Heart right ventricle (tissue), 16 donors: ENCODE results near the gene CORO2B. TPM values are rescaled to one million over a fixed set of nuclear protein-coding genes. Genes with fewer than 3 reads are reported as not detected.

ENCODE experiments used
- ATAC-seq, 8 donors: fragments of 200-7000 bp; cut with Tn5 transposase; one replicate each; pipeline ENCODE4 v1.9.1; 2020; ENCODE audit warnings: mild to moderate bottlenecking in 8 of 8, moderate library complexity in 8 of 8, moderate number of reproducible peaks in 1 of 8
- DNase-seq, 2 donors: peaks; one replicate each; pipeline ENCODE4 v3.0.0-alpha.2; 2020
- H3K27ac ChIP-seq, 10 donors: fragments of 200-600 bp; sonication (generic) in 2 of 10; one replicate each; pipeline versions ENCODE4 v1.5.0 to v1.8.0; 2020 to 2022; ENCODE audit warnings: mild to moderate bottlenecking in 3 of 10
- H3K27me3 ChIP-seq, 7 donors: fragments of 200-600 bp; one replicate each; pipeline ENCODE4 v1.8.0; 2021 to 2022; ENCODE audit warnings: mild to moderate bottlenecking in 2 of 7
- H3K36me3 ChIP-seq, 9 donors: fragments of 200-600 bp; sonication (generic) in 1 of 9; one replicate each; pipeline versions ENCODE4 v1.5.0 to v1.8.0; 2020 to 2022; ENCODE audit warnings: mild to moderate bottlenecking in 2 of 9
- H3K4me1 ChIP-seq, 9 donors: fragments of 200-600 bp; sonication (generic) in 1 of 9; one replicate each; pipeline versions ENCODE4 v1.5.0 to v1.8.0; 2020 to 2022; ENCODE audit warnings: mild to moderate bottlenecking in 4 of 9
- H3K4me3 ChIP-seq, 10 donors: fragments of 200-600 bp; sonication (generic) in 2 of 10; one replicate each; pipeline versions ENCODE4 v1.5.0 to v1.8.0; 2020 to 2022; ENCODE audit warnings: mild to moderate bottlenecking in 7 of 10, moderate library complexity in 2 of 10
- H3K9me3 ChIP-seq, 11 donors: fragments of 200-600 bp in 10 of 11; sonication (generic) in 2 of 11; one replicate each; pipeline versions ENCODE4 v1.5.0 to v1.8.0; 2013 to 2022; ENCODE audit warnings: mild to moderate bottlenecking in 2 of 11, control low read depth in 1 of 11, moderate library complexity in 1 of 11
- CTCF ChIP-seq, 9 donors: fragments of 200-600 bp; sonication (generic) in 2 of 9; IDR thresholded peaks; one replicate each; pipeline versions ENCODE4 v1.5.0 to v1.8.0; 2021 to 2022; ENCODE audit warnings: antibody characterized with exemption in 9 of 9, mild to moderate bottlenecking in 5 of 9, moderate library complexity in 1 of 9
- WGBS, 2 donors: extraction: QIAGEN DNeasy Blood & Tissue Kit; methylation state at CpG; one replicate each; pipeline ENCODE4 v1.1.7; 2013; ENCODE audit warnings: inconsistent platforms in 1 of 2; 5-methylcytosine and 5-hydroxymethylcytosine counted together
- intact Hi-C, 10 donors: fragments of 100-400 bp; cut with DNase I; formaldehyde crosslinking; loops; one replicate each; pipeline versions ENCODE4 v1.11.1 to v1.14.2; 2022
- polyA plus RNA-seq, 2 donors: library from polyadenylated mRNA; stranded (reverse); fragments of 200-250 nt; gene quantifications; one replicate each; pipeline ENCODE4 v1.2.3, GENCODE V29; 2013
- total RNA-seq, 10 donors: library from RNA; stranded (reverse); fragmentation: NEBNext Ultra II Directional in 3 of 10; extraction: Animal tissue kit (Norgen Biotek cat#: 25700) in 3 of 10; gene quantifications; one replicate each; pipeline versions ENCODE4 v1.2.1 to v1.2.4, GENCODE V29; 2021 to 2023
- donor health status: Arrhythmogenic right ventricular cardiomyopathy.
- donor health status: ischemic (EF 13 %, LVEDD 7.1; RV severe dilation, severe dysfunction).
- donor health status: healthy with polysubstance abuse.
- donor health status: DM: no; HTN: yes; CAD: no.
- donor health status: DM: no; HTN: no; CAD: no.
- donor health status: ischemic (EF 25% LVEDD 6.9; RV normal size, moderate dysfunction).
- donor health status: ischemic (EF 25% LVEDD 5.7; RV mildly dilated, moderate dysfunction).
- donor health status: healthy.
- donor health status: DM: yes; HTN: yes; CAD: no.
- donor health status: Ischemic cardiomyopathy.
- donor health status: ischemic (EF 35%, LVEDD 5.7; RV mildly dilated, moderate dysfunction).
- donor health status: nonischemic (EF 11% LVEDD 7.7; RV severe dilation, severe dysfunction).
- donor health status: DM: yes; HTN: yes; CAD: no.
- donor health status: PGD.
- donor health status: ischemic (EF 29% LVEDD 5.4; RV normal size, mild dysfunction).
- donor health status: nonischemic (EF 23%, LVEDD 6.1; RV moderate dilation, normal function).

Gene CORO2B
- total and polyA plus RNA-seq, 12 donors = 2.6 to 8.1 (median 4.5) TPM

GRCh38 chr15:68704496-68705021 lies 125.8 kb downstream of the CORO2B start:
- Histone ChIP-seq H3K4me1 (peaks cover 23 to 99% (median 64%) of the 10 kb centered on the region in 9 donors), H3K27me3 (no peaks in the 10 kb centered on the region), H3K4me3 (no peak overlapping the region), H3K36me3 (no peaks in the 10 kb centered on the region), H3K27ac (peak overlapping the region; percentile 5 to 87 (median 74)), H3K9me3 (no peaks in the 10 kb centered on the region)
- DNase-seq (peak in 1 of 2 donors; percentile 87), ATAC-seq (peak; percentile 45 to 83 (median 74))
- intact Hi-C loops = loop anchor here in 2 of 10 donors (2.0 to 5.0 kb wide), 2 partner anchors 26 to 113 kb away; no protein-coding TSS in a partner anchor
- TF ChIP-seq CTCF (IDR thresholded peaks at IDR 0.05) = no peak
- 0 to 2% methylated on average over 6 of the region's 6 CpGs for WGBS, 2 donors

- TF ChIP-seq CTCF (IDR thresholded peaks at IDR 0.05) = no peak
- Histone ChIP-seq H3K4me3 (no peak overlapping the region), H3K36me3 (peaks cover 0 to 1% (median 0%) of the 10 kb centered on the region in 9 donors), H3K4me1 (peaks cover 11 to 93% (median 57%) of the 10 kb centered on the region in 9 donors), H3K27ac (peak overlapping the region in 4 of 10 donors; percentile 58 to 80 (median 68)), H3K9me3 (no peaks in the 10 kb centered on the region), H3K27me3 (no peaks in the 10 kb centered on the region)
- intact Hi-C loops = no loop called here
- ATAC-seq (no peak), DNase-seq (no peak)
- 87 to 91% methylated on average over 4 of the region's 4 CpGs for WGBS, 2 donors
Observed at GRCh38 chr15:68706256-68706655, 127.5 kb downstream of the CORO2B start.

- peaks cover 11 to 88% (median 54%) of the 10 kb centered on the region in 9 donors for H3K4me1 ChIP-seq
- DNase-seq (no peak), ATAC-seq (no peak)
- H3K27me3 ChIP-seq = no peaks in the 10 kb centered on the region
- H3K36me3 ChIP-seq = peaks cover 0 to 8% (median 0%) of the 10 kb centered on the region in 9 donors
- intact Hi-C loops = no loop called here
- H3K4me3 ChIP-seq = no peak overlapping the region
- 83 to 86% methylated on average over 11 of the region's 11 CpGs for WGBS, 2 donors
- H3K9me3 ChIP-seq = no peaks in the 10 kb centered on the region
- no peak for TF ChIP-seq CTCF (IDR thresholded peaks at IDR 0.05)
- peak overlapping the region in 4 of 10 donors; percentile 18 to 58 (median 54) for H3K27ac ChIP-seq
Observed at GRCh38 chr15:68706931-68707330, 128.1 kb downstream of the CORO2B start.

- no peak overlapping the region for H3K4me3 ChIP-seq
- no peaks in the 10 kb centered on the region for H3K27me3 ChIP-seq
- H3K27ac ChIP-seq = peak overlapping the region in 4 of 10 donors; percentile 18 to 58 (median 54)
- no peak for TF ChIP-seq CTCF (IDR thresholded peaks at IDR 0.05)
- intact Hi-C loops = no loop called here
- H3K9me3 ChIP-seq = no peaks in the 10 kb centered on the region
- H3K36me3 ChIP-seq = peaks cover 0 to 13% (median 0%) of the 10 kb centered on the region in 9 donors
- DNase-seq (no peak), ATAC-seq (peak in 1 of 8 donors; percentile 15)
- WGBS, 2 donors = 32 to 44% methylated on average over 5 of the region's 5 CpGs
- peaks cover 11 to 83% (median 49%) of the 10 kb centered on the region in 9 donors for H3K4me1 ChIP-seq
Observed at GRCh38 chr15:68707386-68707785, 128.6 kb downstream of the CORO2B start.
